ENCODE data around the gene CEP112.

The CEP112 gene

DNA sequence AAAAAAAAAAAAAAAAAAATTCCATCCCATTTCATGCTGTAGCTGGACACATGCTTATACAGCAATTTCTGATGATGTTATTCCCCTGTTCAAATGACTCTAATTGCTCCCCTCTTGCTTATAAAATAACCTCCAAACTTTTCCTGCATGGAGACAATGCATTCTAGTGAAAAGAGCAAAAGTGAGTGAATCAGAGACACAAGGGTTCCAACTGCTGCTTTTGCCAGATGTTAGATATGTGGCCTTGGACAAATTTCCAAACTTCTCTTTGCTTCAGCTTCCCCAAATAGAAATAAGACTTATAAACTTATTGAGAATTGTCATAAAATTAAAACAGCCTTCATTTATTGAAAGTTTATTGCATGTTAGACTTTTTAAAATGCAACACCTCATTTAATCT lies 565.5 kb downstream of the CEP112 start:
- DNase-seq, result no peak

- DNase-seq, result no peak
Observed at GRCh38 chr17:65618516-65618915, 573.4 kb downstream of the CEP112 start.

DNA sequence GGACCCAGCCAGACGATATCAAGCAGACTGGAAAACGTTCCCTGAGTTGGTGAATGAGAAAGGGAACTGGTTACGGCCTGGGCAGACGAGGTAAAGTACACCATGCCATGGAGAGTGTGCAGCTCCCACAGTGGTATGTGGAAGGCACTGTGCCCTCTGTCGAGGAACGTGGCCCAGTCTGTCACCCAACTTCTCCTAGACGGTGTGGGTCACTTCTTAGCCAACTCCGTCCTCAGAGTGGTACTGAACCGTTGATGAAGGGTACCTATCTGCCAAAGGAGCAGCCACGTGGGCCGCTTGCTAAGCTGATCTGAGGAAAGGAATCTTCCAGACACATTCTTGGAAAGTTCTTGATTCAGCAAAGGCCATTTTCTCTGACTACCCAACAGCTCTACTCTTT lies 574.4 kb downstream of the CEP112 start:
- no peak for DNase-seq

DNA sequence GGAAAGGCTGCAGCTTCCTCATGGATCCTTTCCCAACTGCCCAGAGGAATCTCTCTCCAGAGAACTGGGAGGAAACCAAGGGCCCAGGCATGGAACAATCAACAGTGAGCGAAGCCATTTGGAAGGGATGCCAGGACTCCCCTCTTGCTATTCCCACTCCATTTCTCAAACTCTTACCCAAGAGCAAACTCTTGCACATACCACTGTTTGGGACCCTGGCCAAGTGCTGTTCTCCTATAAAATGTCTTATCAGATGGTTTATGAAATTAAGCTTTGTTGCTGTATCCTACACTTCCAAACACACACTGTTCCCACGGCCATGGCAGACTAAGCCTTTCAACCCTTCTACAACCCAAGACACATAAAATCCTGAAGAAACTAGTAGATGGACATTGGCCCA lies 582.2 kb downstream of the CEP112 start:
- DNase-seq, result no peak

DNA sequence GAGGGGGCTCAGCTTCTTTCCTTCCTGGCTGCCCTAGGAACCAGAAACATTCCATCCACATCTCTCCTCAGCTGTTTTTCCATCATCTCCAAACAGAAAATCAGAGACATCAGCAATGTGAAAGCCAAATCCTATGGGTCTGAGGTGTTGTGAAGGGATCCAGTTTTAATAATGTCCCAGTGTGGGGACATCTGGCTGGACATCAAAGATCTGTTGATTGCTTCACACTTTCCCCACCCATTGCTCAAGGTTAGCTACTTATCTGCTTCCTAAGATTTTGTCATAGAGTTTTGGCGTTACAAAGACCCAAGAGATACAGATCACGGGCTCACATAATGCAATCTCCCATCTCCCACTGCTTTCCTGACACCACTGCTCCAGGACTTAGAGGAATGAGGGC lies 582.6 kb downstream of the CEP112 start:
- no peak for DNase-seq

DNA sequence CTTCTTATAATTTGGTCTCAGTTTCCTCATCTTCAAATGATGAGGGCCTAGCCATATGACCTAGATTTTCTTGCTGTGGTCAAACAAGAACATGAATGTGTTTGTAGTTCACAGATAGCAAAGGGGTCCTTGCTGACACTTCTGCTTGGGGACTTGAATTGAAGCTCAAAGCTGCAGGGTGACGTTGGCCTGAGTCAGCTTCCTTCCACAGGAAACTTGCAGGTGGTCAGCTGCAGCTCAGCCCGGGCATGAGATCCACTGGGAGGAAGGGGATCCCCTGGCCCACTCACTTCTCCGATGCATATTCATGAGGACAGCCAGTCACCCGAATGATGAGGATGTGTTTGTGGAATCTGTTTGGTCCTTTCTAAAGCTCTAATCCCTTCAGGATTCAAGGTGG lies 587.9 kb downstream of the CEP112 start:
- DNase-seq, result no peak

DNA sequence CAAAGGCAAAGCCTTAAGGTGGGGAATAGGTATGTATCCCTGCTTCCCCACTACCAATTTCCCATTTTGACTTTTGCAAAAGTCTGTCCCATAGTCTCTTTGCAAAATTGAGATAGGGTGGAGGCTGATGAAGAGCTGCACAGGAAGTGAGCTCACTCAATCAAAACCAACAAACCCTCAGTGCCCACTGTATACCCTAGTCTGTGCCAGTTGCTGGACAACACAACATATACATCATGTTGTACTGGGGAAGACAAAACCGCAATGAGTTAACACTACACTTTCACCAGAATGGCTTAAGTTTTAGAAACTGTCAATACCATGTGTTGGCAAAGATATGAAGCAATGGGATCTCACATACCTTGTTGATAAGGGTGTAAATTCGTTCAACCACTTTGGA lies 590.1 kb downstream of the CEP112 start:
- no peak for DNase-seq

- no peak for DNase-seq
Observed at GRCh38 chr17:65601145-65601544, 590.8 kb downstream of the CEP112 start.

DNA sequence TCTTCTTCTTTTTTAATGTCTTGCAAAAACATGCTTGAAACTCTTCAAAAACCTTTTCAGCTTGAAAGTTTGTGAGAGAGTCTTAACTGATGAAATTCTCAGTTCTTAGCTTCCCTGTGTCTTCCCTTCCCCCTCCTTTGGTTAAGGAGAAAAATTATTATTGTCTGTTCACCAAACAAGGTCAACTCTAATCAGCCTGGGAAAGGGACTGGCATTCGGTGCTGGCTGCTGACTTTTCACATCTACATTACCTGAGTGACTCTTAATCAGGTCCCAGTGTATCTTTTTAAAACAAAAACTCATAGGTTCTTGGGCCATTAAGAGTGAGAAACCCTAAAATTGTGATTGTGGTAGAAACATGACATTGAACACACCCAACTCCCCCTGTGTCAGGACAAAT lies 591.4 kb downstream of the CEP112 start:
- no peak for DNase-seq

- no peak for DNase-seq
Observed at GRCh38 chr17:65599650-65600049, 592.3 kb downstream of the CEP112 start.

DNA sequence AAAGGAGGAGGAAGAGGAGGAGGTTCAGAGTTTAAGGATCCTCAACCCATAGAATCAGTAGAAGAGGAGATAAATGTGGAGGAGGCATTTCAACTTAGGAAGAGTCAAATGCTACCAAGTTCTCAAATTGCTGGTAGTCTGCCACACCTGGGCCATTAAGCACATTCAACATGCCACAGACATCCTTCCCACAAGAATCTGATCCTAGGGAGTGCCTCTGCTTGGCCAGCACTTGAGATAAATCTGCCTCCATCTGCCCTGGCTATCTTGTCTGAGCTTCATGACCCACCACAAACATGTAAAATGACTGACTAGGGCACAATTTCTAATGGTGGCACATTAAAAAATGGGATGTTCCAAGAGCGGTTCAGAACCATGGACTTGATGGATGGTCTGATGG lies 593.2 kb downstream of the CEP112 start:
- DNase-seq, result no peak

DNA sequence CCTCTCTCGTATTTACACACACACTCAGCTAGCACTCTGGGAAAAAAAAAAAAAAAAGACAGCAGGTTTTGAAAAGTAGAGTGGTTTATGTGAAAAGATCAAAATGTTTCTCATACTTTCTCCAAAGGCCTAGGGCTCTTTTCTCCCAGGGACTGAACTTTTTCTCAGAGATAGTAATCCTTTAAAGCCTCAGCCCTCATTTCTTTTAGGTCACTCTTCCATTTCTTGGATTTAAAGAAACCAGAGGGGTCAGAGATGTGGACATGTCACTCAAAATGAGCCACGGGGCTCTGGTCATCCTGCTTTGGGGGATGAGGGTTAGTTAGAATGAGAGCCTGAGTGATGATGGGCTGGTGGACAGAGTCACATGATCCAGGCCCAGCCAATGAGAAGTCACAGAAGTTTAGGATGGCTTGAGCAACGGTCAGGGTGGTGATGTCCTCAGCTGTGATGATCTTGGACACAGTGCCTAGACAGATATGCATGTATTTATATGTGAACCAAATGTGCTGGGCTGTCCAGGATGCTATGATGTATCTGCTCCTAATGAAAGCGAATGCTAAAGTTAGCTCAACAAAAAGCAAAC lies 596.8 kb downstream of the CEP112 start:
- no peak for DNase-seq

DNA sequence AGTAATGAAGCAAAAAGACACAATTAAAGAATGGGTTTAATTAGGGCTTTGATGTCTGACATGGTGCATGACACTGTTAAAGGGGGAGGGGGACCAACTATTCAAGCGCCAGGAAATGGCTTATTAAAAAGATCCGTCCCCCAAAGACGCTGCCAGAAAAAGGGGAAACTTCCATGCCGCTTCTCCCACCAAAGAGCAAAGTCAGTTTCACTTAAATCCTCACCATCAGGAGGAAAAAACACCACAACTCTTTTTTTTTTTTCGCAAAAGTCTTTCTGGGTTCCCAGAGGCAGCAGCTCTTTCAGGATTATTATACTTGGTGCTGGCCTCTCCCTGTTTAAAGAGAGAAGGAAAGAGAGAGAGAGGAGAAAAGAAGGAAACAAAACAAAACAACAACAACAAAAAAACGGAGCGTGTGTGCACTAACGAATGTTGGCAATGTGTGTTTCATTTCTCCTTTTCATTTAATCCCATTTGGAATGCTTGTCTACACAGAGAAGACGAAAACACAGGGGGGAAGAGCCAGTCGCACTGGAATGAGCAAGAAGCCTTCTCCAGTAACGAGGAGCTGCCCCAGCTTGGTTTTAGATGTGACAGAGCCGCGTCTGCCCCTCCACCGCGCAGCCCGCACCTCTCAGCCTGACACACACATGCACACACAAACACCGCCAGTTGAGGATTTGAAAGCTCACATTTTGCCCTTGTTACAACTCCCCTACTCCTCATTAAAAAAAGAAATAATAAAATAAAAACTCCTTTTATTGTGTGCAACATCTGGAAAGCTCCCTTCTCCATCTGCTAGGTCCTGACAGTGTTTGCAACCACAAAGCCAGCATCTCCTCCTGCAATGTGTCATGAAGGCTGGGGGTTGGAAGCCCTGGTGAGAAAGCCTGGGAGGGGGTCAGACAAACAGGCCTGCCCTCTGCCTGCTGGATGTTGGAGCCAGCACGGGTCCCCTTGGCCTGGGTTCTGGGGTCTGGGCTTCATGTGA lies 597.8 kb downstream of the CEP112 start:
- no peak for DNase-seq

DNA sequence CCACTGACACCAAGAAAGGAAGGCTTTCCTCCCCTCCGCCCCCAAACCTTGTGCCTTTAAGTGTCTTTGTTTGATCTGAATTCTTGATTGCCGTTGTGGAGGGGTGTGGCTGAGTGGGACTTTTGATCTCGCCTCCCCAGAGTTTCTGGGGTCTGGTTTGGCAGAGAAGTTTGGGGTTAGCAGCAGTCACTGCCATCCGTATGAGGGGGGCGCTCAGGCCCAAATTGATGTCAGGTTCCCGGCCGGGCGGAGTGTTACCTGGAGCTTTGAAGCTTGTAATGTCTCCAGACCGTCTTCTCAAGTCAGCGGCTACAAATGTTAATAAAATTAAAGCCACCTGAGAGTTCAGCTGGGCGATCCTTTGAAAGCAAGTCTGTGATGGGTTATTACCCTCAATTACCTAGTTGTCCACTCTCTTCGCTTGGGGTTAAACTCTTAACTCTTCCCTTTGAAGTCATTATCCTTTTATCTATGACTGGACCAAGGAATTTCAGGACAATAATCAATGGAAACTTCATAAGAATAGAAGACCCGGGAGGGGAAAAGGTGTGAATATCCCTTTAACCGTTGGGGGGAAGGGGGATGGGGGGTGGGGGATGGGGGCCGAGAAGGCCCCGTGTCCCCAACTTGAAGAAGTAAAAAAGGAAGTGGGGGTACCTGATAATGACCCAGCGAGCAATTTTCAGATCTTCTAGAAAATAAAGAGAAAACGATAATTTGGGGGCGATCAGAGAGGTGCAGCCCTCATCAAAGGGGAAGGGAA lies 598.7 kb downstream of the CEP112 start:
- no peak for DNase-seq

DNA sequence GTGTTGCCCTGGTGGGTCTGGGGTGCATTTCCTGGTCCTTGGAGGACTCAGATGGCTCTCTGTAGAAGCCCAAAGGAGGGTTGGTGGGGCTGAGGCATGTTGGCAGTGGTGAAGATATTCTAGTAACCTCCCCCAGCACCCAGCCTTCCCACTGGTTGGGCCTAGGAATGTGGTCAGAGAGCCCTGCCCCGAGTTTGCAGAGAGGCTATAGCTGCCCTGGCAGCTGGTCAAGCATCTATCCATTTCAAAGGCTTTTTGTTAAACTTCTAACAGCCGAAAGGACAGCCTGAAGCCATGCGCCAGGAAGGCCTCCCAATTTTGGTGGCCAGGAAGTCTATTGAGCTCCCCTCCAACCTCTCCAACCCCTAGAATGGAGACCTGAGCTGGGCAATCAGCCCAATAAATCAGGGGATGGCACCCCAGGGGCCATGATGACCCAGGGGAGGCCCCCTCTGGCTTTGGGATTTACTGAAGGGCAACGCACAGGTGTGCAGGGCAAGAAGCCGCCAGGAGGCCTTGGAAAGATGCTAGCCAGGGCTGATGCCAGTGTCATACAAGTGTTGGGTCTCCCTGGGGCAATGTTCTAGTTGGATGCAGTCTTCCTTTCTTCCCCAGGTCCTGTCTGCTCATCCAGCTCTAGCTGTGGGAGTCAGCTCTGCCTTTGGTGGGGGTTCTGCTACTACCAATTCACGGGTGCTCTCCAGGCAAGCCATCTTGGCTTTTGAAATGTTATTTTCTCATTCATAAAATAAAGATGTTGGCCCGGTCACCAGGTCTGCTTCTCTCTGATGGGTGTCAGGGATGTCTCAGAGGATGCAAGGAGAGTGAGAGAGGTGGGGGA lies 599.6 kb downstream of the CEP112 start:
- DNase-seq, result no peak

DNA sequence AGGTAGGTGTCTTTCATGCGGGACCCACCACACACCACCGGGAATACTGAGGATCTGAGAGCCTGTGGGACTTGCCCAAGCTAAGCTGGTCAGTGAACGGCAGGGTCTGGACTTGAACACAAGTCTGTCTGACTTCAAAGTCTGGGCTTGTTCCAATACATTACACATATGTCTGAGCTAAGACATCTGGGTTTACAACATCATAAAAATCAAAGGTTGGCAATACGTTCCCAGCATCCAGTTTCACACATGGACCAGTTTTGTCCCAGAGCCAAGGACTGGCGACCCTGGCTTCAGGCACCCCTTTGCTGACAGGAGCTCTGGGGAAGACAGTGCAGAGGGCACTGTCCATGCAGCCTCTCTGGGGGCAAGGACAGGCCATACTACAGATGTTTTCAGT lies 602.6 kb downstream of the CEP112 start:
- no peak for DNase-seq

DNA sequence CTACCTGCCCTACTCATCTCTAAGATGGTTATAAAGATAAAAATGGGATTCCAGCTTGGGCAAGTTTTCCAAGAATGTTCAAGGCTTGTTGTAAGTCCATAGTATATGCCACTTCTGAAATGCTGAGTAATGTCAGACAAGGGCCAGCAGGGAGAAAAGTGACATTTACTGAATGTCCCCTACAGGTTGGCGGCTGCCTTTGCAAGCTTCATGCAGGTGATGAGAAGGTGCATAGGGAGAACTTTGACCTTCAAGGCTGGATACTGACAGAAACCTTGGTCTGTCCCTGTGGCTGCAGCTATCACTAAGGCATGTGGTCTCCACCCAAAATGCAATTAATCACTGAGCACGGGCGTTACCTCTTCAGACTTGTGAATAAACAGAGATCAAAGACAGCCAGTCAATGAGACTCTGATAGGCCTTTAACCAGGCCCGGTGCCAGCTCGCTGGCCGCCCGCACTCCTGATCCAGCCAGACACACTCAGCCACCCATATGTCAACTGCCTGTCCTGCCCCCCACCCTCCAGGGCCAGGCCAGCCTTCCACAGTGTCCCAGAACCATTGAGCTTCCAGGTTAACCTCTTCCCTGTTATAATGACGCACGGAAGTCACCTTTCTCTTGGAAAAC lies 603.6 kb downstream of the CEP112 start:
- no peak for DNase-seq

DNA sequence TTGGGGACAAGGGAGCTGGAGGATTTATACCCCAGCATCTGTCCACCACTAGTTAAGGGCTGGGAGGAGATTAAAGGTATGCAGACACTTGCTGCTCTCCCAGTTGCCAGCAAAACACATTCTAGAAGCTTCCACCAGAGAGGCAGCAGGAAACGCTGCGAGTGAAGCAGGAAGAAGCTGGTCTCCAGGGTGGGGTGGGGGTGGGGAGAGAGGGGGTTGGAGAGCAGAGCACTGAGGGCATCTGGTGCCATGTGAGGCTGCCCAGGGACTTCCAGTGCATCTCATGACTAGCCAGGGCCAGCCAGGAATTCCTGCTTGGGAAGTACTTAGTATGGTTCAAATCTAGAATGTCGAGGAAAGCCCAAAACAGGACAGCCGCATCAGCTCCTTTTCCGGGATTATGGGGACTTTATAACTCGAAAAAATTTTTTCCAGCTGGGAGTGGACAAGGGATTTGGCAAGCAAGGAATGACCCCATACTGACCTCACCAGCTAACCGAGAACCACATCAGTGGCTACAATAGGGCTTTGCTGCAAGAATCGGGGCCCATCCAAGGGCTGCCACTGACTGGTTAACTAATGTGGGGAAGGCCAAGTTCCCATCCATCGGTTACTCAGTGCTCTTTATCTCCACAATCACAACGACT lies 604.3 kb downstream of the CEP112 start:
- DNase-seq, result no peak

GRCh38 chr17:65586899-65587298 lies 605.0 kb downstream of the CEP112 start:
- DNase-seq, result no peak
